Activated CD8-positive, alpha-beta memory T cell treated with anti-CD3 and anti-CD28 coated beads for 48 hours (primary cell): ENCODE data around the gene CADPS.

Experiments
- DNase-seq, 3 experiments: peaks; one replicate each; pipeline ENCODE4 v3.0.0-alpha.2; 2020; ENCODE audit warnings: low read depth in 2 of 3, low spot score in 2 of 3

The CADPS gene

GRCh38 chr3:62378311-62378789, 496.9 kb downstream of the CADPS start:
- no peak for DNase-seq

GRCh38 chr3:62376906-62377877, 498.0 kb downstream of the CADPS start:
- no peak for DNase-seq

GRCh38 chr3:62376454-62376720, 498.8 kb downstream of the CADPS start:
- DNase-seq, result no peak

GRCh38 chr3:62375655-62376453, 499.4 kb downstream of the CADPS start:
- no peak for DNase-seq

- DNase-seq, result no peak
These were observed 500.6 kb downstream of the CADPS start for GRCh38 chr3:62374341-62375218.

GRCh38 chr3:62373714-62374333, 501.4 kb downstream of the CADPS start:
- DNase-seq, result no peak

GRCh38 chr3:62373215-62373614, 502.0 kb downstream of the CADPS start, which contains the start of gene FEZF2:
TSS of gene FEZF2 (minus strand) at chr3:62373550. CDS start at chr3:62372868, 682 bp downstream.
- DNase-seq, result no peak

GRCh38 chr3:62372621-62373041, 502.6 kb downstream of the CADPS start:
- DNase-seq, result no peak

GRCh38 chr3:62371720-62372591, 503.3 kb downstream of the CADPS start:
- DNase-seq, result no peak

- DNase-seq, result no peak
These were observed 504.1 kb downstream of the CADPS start for GRCh38 chr3:62370858-62371719.

GRCh38 chr3:62370112-62370857, 504.9 kb downstream of the CADPS start:
- DNase-seq, result no peak

GRCh38 chr3:62369476-62369743, 505.8 kb downstream of the CADPS start:
- no peak for DNase-seq

- DNase-seq, result no peak
These were observed 506.3 kb downstream of the CADPS start for GRCh38 chr3:62368705-62369475.

GRCh38 chr3:62368290-62368704, 506.9 kb downstream of the CADPS start:
- no peak for DNase-seq

GRCh38 chr3:62367763-62368195, 507.4 kb downstream of the CADPS start:
- DNase-seq, result no peak

GRCh38 chr3:62366126-62366484, 509.1 kb downstream of the CADPS start:
- no peak for DNase-seq

GRCh38 chr3:62365391-62366125, 509.7 kb downstream of the CADPS start:
- DNase-seq, result no peak
